H1 (cell line): ENCODE results near the gene CEBPA.

Experiments used
- CBX5 ChIP-seq: fragments of 300-800, 300-1000 bp; sonication (generic); IDR thresholded peaks from 2 replicates; pipeline ENCODE4 v1.7.1; 2016; ENCODE audit warnings: antibody characterized with exemption, low read length, low read depth
- CTCF ChIP-seq, 3 experiments: IDR thresholded peaks; 1 replicate in 2 of 3; 2 replicates in 1 of 3; pipeline versions ENCODE4 v1.5.1 to v1.6.1; 2011; ENCODE audit warnings: low read length in 3 of 3, mild to moderate bottlenecking in 3 of 3, inconsistent platforms in 2 of 3, low read depth in 1 of 3, moderate library complexity in 1 of 3; ENCODE audit not compliant: insufficient read depth in 1 of 3; ENCODE audit errors: control extremely low read depth in 1 of 3
- EZH2 ChIP-seq: fragments of 200-600 bp; sonication (generic); IDR thresholded peaks from 2 replicates; pipeline ENCODE4 v1.7.1; 2012; ENCODE audit warnings: low read depth, mild to moderate bottlenecking, moderate library complexity, low read length, inconsistent platforms; ENCODE audit not compliant: severe bottlenecking
- GABPA ChIP-seq: IDR thresholded peaks from 2 replicates; pipeline ENCODE4 v1.6.1; 2011; ENCODE audit warnings: mild to moderate bottlenecking, low read length, moderate library complexity, borderline replicate concordance; ENCODE audit not compliant: insufficient read depth
- JUN ChIP-seq: IDR thresholded peaks from 2 replicates; pipeline ENCODE4 v1.6.1; 2011; ENCODE audit warnings: low read depth, mild to moderate bottlenecking, improper control_type of control experiment, low read length
- KDM1A ChIP-seq: fragments of 200-600, 300-600 bp; sonication (generic); IDR thresholded peaks from 2 replicates; pipeline ENCODE4 v1.7.1; 2016; ENCODE audit warnings: mild to moderate bottlenecking, low read length, borderline replicate concordance
- MAFK ChIP-seq: IDR thresholded peaks from 2 replicates; pipeline ENCODE4 v1.6.1; 2012; ENCODE audit warnings: low read depth, mild to moderate bottlenecking, improper control_type of control experiment, low read length
- NRF1 ChIP-seq: IDR thresholded peaks from 2 replicates; pipeline ENCODE4 v1.6.1; 2011; ENCODE audit warnings: mild to moderate bottlenecking, low read depth, low read length, improper control_type of control experiment
- POLR2A ChIP-seq, 2 experiments: IDR thresholded peaks; 1 replicate in 1 of 2; 2 replicates in 1 of 2; pipeline ENCODE4 v1.6.1; 2011; ENCODE audit warnings: low read depth in 2 of 2, low read length in 2 of 2, mild to moderate bottlenecking in 2 of 2; ENCODE audit errors: control extremely low read depth in 1 of 2
- SIX5 ChIP-seq: IDR thresholded peaks from 2 replicates; pipeline ENCODE4 v1.6.1; 2011; ENCODE audit warnings: mild to moderate bottlenecking, low read depth, low read length
- TCF12 ChIP-seq: IDR thresholded peaks from 2 replicates; pipeline ENCODE4 v1.6.1; 2011; ENCODE audit warnings: low read depth, mild to moderate bottlenecking, low read length
- TF ChIP-seq, protein P1 (sequence below): IDR thresholded peaks from 2 replicates; pipeline ENCODE4 v1.6.1; 2011; ENCODE audit warnings: low read length, improper control_type of control experiment
- TF ChIP-seq, protein P2 (sequence below): IDR thresholded peaks from 2 replicates; pipeline ENCODE4 v1.6.1; 2012; ENCODE audit warnings: inconsistent platforms

- TF ChIP-seq GABPA (no peak), SIX5 (no peak), NRF1 (no peak), JUN (no peak), CTCF (IDR thresholded peaks at IDR 0.05; ENCODE audit: control extremely low read depth in 1 of 3, insufficient read depth in 1 of 3, low read depth in 1 of 3, low read length in 3 of 3) (no peak), CBX5 (no peak), KDM1A (no peak), TCF12 (no peak), EZH2 (no peak), POLR2A (IDR thresholded peaks at IDR 0.05; ENCODE audit: control extremely low read depth in 1 of 2, low read depth in 2 of 2, low read length in 2 of 2) (no peak), MAFK (no peak)
- TF ChIP-seq, protein P1, sequence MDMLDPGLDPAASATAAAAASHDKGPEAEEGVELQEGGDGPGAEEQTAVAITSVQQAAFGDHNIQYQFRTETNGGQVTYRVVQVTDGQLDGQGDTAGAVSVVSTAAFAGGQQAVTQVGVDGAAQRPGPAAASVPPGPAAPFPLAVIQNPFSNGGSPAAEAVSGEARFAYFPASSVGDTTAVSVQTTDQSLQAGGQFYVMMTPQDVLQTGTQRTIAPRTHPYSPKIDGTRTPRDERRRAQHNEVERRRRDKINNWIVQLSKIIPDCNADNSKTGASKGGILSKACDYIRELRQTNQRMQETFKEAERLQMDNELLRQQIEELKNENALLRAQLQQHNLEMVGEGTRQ = no peak
- TF ChIP-seq, protein P2, sequence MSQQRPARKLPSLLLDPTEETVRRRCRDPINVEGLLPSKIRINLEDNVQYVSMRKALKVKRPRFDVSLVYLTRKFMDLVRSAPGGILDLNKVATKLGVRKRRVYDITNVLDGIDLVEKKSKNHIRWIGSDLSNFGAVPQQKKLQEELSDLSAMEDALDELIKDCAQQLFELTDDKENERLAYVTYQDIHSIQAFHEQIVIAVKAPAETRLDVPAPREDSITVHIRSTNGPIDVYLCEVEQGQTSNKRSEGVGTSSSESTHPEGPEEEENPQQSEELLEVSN = no peak
Observed at GRCh38 chr19:33260628-33261418, 41.5 kb downstream of the CEBPA start.
